Tibial nerve (tissue), 4 donors: ENCODE results near the gene NDUFB11.

Experiments used
- CTCF ChIP-seq, 5 experiments: fragments of 200-600 bp in 3 of 5; fragments of 450-650 bp in 2 of 5; sonication (generic) in 3 of 5; IDR thresholded peaks; one replicate each; pipeline ENCODE4 v1.5.1; 2016 to 2019; ENCODE audit warnings: antibody characterized with exemption in 5 of 5, mild to moderate bottlenecking in 3 of 5, moderate library complexity in 2 of 5
- EP300 ChIP-seq, 2 donors: sonication (generic); formaldehyde crosslinking; IDR thresholded peaks; one replicate each; pipeline ENCODE4 v1.6.1; 2017; ENCODE audit warnings: antibody characterized with exemption in 2 of 2, mild to moderate bottlenecking in 1 of 2

- TF ChIP-seq CTCF (IDR thresholded peaks at IDR 0.05) (no peak), EP300 (IDR thresholded peaks at IDR 0.05) (no peak)
Observed at GRCh38 chrX:47174376-47174775, 29.9 kb upstream of the NDUFB11 start.
